Endothelial cell of umbilical vein (primary cell): Measurements from ENCODE around the gene KCNQ1OT1.

Experiments used
- FOS ChIP-seq: IDR thresholded peaks from 2 replicates; pipeline ENCODE4 v1.6.1; 2011; ENCODE audit warnings: mild to moderate bottlenecking, low read length, moderate library complexity, borderline replicate concordance; ENCODE audit not compliant: insufficient read depth
- POLR2A ChIP-seq: IDR thresholded peaks from 2 replicates; pipeline ENCODE4 v1.6.1; 2012; ENCODE audit warnings: low read depth, mild to moderate bottlenecking, control low read depth, low read length
- POLR2AphosphoS5 ChIP-seq: IDR thresholded peaks from 2 replicates; pipeline ENCODE4 v1.6.1; 2012; ENCODE audit warnings: low read depth, mild to moderate bottlenecking, control low read depth, low read length, moderate library complexity; ENCODE audit not compliant: insufficient read depth

GRCh38 chr11:2732940-2733628 is 33.3 kb upstream of the KCNQ1OT1 start:
- TF ChIP-seq POLR2AphosphoS5 (no peak), POLR2A (no peak), FOS (no peak)
